Endometrial microvascular endothelial cells (primary cell): Measurements from ENCODE around the gene SPPL2B. TPM values are rescaled to one million over a fixed set of nuclear protein-coding genes. Genes with fewer than 3 reads are reported as not detected.
"Not testable (repeated sequence)": the region's sequence is repeated elsewhere in the genome, so short reads cannot be mapped to it uniquely, and the experiment has no call there.

Experiments used
- in situ Hi-C: cut with HindIII; loops from 2 replicates; pipeline ENCODE4 v1.10.0; 2017; ENCODE audit warnings: low sequenced_read_pairs, low pct_unique_long_range_greater_than_20kb; ENCODE audit errors: inconsistent ontology term
- total RNA-seq: library from RNA; depleted of rRNA; stranded (reverse); fragments of >200 nt; gene quantifications from one replicate; pipeline ENCODE4 v1.2.3, GENCODE V29; 2015; ENCODE audit errors: inconsistent ontology term

The SPPL2B gene, protein sequence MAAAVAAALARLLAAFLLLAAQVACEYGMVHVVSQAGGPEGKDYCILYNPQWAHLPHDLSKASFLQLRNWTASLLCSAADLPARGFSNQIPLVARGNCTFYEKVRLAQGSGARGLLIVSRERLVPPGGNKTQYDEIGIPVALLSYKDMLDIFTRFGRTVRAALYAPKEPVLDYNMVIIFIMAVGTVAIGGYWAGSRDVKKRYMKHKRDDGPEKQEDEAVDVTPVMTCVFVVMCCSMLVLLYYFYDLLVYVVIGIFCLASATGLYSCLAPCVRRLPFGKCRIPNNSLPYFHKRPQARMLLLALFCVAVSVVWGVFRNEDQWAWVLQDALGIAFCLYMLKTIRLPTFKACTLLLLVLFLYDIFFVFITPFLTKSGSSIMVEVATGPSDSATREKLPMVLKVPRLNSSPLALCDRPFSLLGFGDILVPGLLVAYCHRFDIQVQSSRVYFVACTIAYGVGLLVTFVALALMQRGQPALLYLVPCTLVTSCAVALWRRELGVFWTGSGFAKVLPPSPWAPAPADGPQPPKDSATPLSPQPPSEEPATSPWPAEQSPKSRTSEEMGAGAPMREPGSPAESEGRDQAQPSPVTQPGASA
- total RNA-seq = 53.6 TPM

DNA sequence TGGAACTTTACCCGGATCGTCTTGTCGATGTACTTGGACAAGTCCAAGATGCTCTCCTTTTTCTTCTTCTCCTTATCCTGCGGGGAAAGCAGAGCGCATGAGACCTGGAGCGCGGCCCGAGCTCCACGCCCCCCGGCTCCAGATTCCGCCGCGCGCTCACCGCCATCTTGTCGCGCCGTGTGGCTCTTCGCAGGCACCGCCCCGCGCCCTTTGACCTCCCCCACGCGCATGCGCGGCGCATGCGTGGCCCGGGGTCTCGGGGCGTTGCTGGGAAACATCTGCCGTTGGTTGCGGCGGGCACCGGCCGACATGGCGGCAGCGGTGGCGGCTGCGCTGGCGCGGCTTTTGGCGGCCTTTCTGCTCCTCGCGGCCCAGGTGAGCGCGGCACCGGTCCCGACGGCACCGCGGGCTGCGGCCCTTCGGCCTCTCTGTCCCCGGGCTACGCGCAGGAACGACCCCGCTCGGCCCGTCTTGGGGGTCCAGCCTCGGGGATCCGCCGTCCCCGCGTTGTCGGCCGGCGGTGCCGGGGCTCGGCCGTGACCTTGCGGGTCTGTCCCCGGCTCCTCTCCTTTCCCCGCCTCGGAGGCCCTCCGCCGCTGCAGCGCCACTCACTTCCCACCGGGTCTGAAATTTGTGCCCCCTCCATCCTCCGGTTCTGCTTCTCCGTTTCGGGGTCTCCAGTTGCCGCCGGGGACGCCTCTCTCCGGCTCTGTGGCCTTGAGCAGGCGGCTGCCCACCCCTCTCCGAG is at the start of gene SPPL2B, which contains the start of gene LSM7:
Gene SPPL2B (plus strand): TSS at position 284 of the 748 bp plus-strand sequence. CDS start 26 bp downstream, at position 310.
Gene LSM7 (minus strand): TSS at position 186 of the 748 bp plus-strand sequence. CDS start 20 bp downstream, at position 166.
- in situ Hi-C loops = no loop called here

DNA sequence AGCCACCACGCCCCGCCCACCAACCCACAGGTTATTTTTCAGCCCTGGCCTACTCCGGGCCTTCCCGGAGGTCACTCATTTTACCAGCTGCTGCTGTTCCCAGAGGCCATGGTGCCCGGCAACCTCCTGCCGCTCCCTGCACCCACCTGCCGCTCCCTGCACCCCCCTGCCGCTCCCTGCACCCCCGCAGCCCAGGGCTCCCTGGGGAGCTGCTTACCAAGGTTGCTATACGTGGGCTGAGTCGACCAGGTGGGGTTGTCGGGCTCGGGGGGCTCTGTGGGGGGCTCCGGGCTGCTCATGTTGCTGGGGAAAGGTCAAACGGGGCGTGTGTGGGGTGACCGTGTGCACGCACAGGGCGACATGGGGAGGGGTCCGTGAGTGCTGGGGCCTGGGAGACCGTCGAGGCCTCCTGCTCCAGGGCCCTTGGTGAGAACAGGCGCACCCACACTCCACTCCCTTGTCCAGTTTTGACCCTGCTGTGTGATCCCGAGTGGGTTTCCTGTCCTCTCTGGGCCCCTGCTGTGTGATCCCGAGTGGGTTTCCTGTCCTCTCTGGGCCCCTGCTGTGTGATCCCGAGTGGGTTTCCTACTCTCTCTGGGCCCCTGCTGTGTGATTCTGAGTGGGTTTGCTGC is 47.7 kb upstream of the SPPL2B start:
- in situ Hi-C loops = no loop called here

DNA sequence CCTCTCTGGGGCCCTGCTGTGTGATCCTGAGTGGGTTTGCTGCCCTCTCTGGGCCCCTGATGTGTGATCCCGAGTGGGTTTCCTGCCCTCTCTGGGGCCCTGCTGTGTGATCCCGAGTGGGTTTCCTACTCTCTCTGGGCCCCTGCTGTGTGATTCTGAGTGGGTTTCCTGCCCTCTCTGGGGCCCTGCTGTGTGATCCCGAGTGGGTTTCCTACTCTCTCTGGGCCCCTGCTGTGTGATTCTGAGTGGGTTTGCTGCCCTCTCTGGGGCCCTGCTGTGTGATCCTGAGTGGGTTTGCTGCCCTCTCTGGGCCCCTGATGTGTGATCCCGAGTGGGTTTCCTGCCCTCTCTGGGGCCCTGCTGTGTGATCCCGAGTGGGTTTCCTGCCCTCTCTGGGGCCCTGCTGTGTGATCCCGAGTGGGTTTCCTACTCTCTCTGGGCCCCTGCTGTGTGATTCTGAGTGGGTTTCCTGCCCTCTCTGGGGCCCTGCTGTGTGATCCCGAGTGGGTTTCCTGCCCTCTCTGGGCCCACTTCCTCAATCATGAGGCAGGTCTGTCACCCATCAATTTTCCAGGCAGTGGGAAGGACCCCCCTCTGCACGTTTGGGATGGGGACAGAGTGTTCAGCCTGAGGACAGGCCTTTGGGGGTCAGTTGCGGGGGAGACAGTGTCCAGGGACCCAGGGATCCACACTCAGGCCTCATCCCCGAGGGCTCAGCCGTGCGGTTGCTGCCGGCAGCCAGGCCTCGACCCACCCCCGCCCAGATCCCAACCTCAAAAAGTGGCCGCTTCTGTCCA is 47.0 kb upstream of the SPPL2B start:
- in situ Hi-C loops = not testable (repeated sequence)

DNA sequence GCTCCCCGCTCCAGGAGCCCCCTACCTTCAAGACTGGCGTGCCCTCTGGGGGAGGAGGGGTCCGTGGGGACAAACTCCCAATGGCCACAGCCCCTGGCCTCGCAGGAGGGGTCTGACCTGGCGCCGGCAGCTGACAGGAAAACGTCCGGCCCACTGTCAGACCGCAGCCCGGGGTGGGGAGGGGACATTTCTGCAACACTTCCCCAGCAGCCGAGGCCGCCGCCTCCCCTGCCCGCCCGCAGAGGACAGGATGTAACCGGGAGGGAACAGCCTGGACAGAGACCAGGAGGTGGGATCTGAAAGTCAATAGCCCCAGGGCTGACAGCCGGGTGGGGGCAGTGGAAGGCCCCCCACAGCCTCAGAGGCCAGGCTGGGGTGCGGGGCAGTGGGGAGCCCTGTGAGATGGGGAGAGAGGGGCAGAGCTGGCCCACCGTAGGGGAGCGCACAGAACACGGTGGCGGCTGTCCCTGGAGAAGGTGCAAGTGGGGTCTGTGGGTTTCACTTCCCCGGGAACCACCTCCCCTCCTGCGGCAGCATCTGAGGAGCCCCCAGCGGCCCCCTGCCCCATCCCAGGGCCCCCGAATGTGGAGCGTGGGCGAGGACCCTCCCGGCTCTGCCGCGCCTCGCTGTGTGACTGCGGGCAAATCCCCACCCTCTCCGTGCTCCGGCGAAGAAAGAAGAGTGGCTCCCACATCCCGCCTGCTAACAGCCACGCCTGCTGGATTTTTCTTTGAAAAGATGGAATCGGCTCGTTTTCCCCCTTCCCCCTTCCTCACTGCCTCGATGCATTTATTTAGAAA is 46.2 kb upstream of the SPPL2B start, which contains the start of gene PEAK3:
Gene PEAK3 (minus strand): TSS at position 114 of the 800 bp plus-strand sequence. CDS start 1,244 bp downstream, outside the sequence.
- in situ Hi-C loops = no loop called here

DNA sequence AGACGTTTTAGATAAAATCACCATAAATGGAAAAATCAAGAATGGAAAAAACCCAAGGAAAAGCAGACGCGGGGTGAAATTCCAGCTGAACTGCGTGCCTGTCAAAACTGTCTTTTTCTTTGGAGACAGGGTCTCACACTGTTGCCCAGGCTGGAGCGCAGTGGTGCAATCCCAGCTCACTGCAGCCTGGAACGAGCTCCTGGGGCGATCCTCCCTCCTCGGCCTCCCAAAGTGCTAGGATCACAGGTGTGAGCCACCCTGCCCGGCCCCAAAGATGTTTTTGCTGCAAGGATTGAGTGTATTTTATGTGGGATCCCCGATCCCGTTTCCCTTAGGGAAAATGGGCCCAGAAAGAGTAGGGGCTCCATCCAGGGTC is 45.6 kb upstream of the SPPL2B start:
- in situ Hi-C loops = no loop called here

DNA sequence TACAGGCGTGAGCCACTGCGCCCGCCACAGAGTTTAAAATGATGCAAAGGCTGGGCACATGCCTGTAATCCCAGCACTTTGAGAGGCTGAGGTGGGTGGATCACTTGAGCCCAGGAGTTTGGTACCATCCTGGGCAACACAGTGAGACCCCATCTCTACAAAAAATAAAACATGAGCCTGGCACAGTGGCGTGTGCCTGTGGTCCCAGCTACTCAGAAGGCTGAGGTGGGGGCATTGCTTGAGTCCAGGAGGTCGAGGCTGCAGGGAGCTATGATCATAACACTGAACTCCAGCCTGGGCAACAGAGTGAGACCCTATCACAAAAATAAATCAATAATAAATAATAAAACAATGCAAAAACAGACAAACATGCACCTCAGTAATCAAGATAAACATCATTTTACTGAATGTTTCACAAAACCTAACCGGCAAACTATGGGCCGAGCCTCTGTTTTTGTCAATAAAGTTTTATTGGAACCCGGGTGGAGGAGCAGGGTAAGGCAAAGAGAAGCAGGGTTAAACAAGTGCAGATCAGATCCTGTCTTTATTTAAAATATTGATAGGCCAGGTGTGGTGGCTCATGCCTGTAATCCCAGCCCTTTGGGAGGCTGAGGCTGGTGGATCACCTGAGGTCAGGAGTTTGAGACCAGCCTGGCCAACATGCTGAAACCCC is 44.5 kb upstream of the SPPL2B start:
- in situ Hi-C loops = no loop called here

DNA sequence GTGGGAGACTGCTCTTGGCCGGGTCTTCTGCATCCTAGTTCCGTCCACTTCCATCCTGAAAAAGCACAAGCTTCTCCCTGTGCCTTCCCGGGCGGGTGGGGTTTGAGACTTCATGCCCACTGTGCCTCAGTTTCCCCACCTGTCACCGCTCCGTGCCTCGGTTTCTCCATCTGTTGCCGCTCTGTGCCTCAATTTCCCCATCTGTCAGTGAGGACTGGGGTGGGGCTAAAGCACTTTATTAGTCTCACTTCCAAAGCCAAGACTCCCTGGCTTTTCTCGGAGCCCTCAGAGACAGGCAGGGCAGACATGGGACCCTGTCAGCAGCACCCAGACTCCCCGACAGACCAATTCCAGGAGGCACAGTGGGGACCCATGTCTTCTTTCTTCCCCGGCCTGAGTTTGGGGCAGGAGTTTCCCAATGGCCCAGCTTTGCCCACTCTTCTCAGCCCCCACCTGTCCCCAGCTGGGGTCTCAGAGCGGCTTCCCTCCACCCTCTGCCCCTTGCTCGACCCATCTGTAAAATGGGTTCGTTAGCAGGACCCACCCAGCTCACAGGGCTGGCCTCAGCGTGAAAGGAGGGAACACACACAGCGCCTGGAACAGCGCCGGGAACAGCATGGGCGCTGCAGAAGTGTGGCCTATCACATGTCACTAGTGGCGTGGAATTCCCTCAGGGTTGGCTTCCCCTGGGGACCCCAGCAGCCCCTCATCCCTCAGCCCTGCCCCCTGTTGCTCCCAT is 41.9 kb upstream of the SPPL2B start:
- in situ Hi-C loops = no loop called here

DNA sequence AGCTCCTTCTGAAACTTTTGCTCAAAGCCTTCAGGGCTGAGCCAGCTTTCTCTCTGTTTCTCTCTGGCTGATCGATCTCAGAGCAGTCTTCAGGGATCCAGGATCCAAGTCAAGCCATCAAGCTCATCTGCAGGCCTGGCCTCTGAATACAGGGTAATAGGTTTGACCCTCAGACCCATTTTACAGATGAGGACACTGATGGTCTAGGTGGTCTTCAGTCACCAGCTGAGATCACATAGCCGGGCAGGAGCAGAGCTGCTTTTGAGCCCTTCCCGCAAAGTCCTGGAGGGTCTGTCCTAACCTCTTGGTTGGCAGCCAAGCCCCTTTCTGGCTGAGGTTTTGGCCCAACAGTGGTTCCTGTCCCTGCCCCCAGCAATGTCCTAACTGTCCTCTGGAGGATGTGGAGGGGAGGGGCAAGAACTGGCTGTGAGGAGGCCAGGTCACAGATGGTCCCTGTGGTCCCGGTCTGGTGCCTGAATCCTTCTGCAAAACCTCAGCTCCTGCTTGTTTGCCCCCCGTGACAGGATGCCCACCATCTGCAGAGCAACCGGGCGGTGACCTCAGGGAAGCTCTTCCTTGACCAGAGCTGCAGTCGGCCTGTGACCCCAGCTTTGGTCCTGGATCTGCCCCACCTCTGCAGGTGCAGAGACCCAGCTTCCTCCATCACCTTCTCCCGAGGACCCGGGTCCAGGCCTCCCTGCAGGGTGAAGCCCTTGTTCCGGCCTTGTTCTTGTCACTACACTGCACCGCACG is 40.7 kb upstream of the SPPL2B start:
- in situ Hi-C loops = no loop called here

DNA sequence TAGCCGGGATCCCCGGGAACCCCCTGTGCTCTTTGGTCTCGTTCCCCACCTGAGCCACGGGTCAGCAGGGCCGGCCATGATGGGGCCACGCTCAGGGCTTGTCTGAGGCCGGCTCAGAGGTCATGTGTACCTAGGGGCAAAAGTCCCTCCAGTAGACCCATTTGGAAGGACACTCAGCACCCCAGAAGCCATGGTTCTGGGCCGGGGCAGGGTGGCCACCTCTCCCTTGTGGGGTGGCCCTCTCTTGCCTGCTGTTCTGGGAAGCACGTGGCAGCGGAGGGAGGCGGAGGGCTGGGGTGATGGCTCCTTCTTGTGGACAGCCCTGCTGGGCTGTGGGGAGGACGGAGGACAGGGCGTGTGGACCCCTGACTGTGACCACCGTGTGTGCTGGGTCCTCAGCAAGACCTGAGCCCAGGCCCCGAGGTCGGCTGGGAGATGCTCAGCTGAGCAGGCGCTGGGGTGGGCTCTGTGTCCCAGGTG is 40.1 kb upstream of the SPPL2B start:
- in situ Hi-C loops = no loop called here

DNA sequence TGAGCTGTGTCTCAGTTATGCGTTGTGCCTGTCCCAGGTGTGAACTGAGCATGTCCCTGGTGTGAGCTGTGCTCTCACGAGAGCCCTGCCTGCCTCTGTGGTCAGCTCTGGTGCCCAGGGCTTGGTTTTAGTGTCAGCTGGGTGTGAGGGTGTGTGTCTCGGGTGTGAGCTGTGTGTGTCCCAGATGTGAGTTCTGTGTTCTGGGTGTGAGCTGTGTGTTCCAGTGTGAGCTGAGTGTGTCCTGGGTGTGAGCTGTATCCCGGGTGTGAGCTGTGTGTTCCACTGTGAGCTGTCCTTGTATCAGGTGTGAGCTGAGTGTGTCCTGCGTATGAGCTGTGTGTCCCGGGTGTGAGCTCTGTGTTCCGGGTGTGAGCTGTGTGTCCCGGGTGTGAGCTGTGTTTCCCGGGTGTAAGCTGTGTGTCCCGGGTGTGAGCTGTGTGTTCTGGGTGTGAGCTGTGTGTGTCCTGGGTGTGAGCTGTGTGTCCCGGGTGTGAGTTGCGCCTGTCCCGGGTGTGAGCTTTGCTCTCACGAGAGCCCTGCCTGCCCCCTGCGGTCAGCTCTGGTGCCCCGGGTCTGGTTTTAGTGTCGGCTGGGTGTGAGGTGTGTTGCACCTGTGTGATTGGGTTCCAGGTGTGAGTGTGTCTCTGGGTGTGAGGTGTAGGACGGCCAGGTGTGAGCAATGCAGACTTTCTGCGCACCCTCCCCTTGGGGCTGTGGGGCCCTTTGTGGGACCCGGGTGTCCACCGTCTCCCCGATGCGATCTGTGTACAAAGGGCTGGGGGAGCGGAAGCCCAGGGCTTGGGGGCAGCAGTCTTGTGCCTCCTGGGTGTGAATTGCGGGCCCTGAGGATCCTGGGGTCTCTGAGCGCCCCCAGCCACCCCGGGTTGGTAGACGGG is 39.4 kb upstream of the SPPL2B start:
- in situ Hi-C loops = no loop called here

DNA sequence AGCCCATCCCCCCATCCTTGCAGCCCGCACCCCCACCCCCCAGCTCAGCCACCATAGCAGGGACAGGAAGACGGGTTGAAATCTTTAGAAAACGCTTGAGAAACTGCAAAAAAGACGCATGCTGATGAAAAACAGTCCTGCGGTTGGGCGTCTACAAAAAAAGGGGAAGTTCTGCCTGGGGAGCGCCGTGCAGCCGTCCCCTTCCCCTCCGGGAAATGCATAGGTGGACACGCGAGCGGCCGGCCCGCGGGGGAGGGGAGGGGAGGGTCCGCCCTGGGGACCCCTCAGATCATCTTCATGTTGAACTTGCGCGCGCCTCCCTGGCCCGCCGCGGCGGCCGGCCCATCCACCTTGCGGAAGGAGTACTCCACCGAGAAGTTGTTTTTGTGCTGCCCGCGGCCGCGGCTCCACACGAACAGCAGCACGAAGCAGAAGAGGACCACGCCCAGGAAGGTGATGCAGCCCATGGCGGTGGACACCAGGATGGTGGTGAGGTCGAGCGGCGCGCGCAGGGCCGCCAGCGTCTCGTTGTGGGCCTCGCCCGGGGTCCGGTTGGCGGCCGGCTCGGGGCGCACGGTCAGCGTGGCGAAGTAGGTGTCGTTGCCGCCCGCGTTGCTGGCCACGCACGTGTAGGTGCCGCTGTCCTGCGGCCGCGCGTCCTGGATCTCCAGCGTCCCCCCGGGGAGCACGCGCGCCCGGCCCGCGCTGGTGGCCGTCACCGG is 38.6 kb upstream of the SPPL2B start:
- in situ Hi-C loops = no loop called here

DNA sequence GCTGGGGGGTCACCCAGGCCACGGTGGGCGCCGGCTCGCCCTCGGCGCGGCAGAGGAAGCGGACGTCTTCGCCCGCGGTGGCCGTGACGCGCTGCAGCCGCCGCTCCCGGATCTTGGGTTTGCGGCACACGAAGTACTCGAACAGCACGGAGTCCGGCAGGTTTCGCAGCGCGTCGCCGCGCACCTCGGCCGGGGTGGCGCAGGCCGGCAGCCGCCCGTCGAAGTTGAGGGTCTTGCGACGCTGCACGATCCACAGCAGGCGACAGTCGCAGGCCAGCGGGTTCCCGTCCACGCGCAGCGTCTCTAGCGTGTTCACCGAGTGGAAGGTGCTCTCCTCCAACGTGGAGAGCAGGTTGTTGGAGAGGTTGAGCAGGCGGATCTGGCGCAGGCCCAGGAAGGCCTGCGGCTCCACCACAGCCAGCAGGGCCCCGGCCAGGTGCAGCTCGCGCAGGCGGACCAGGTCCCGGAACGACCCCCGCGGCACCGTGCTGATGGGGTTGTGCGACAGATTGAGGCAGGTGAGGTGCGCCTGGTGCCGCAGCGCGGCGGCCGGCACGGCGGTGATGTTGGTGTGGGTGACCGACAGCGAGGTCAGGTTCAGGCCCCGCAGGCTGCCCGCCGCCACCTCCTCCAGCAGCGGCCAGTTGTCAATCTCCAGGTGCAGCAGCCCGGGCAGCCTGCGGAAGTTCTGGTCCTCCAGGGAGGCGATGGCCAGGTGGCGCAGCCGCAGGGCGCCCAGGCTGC is 37.9 kb upstream of the SPPL2B start:
- in situ Hi-C loops = no loop called here

DNA sequence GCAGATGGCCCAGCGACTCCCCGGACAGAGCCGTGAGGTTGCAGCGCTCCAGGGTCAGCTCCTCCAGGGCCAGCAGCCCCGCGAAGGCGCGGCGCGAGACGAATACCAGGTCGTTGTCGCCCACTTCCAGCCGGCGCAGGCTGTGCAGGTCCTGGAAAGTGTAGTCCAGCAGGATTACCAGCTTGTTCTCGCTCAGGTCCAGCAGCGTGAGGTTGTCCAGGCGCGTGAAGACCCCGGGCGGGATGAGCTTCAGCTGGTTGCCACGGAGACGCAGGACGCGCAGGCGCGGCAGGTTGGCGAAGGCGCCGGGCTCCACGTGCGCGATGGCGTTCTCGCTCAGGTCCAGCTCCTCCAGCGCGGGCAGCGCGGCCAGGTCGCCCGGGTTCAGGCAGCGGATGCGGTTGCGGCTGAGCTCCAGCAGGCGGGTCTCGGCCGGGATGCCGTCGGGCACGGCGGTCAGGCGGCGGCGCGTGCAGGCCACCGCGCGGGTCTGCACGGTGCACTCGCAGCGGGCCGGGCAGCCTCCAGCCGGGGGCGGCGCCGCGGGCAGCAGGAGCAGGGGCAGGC is 37.2 kb upstream of the SPPL2B start:
- in situ Hi-C loops = no loop called here
